K562 (cell line): Measurements from ENCODE around the gene CCDC186.
"Not testable (repeated sequence)": the region's sequence is repeated elsewhere in the genome, so short reads cannot be mapped to it uniquely, and the experiment has no call there.

ENCODE experiments used
- EP300 ChIP-seq: IDR thresholded peaks from 2 replicates; pipeline ENCODE4 v1.6.1; 2012; ENCODE audit warnings: low read length, improper control_type of control experiment
- SUPT5H ChIP-seq: fragments of 450-650 bp; IDR thresholded peaks from 2 replicates; pipeline ENCODE4 v1.6.1; 2016
- ZNF23 ChIP-seq: fragments of 250-450 bp; sonication (Bioruptor Pico); IDR thresholded peaks from 2 replicates; pipeline ENCODE4 v1.4.0; 2020; ENCODE audit warnings: mild to moderate bottlenecking
- TF ChIP-seq, protein P1 (sequence below), 2 experiments: fragments of 450-650 bp in 1 of 2; IDR thresholded peaks; 2 replicates each; pipeline ENCODE4 v1.6.1; 2011 to 2017; ENCODE audit warnings: low read depth in 2 of 2, antibody characterized with exemption in 1 of 2, borderline replicate concordance in 1 of 2, low read length in 1 of 2, mild to moderate bottlenecking in 1 of 2, mixed read lengths in 1 of 2; ENCODE audit not compliant: control insufficient read depth in 1 of 2
- TF ChIP-seq, protein P2 (sequence below): fragments of 450-650 bp; formaldehyde crosslinking; IDR thresholded peaks from 2 replicates; pipeline ENCODE4 v1.4.0; 2022; ENCODE audit warnings: missing genetic modification characterization

DNA sequence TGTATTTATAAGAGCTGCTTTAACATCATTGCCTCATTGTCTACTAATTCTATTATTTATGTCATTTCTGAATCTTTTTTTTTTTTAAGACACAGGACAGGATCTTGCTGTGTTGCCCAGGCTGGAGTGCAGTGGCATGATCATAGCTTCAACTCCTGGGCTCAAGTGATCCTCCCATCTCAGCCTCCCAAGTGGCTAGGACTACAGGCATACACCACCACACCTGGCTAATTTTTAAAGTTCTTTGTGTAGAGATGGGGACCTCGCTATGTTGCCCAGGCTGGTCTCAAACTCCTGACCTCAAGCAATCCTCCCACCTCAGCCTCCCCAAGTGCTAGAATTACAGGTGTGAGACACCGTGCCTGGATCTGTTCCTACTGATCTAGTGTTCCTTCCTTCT is 33.2 kb downstream of the CCDC186 start:
- TF ChIP-seq EP300; SUPT5H; ZNF23 (CRISPR knock-in tag): not testable (repeated sequence)
- TF ChIP-seq, protein P1, sequence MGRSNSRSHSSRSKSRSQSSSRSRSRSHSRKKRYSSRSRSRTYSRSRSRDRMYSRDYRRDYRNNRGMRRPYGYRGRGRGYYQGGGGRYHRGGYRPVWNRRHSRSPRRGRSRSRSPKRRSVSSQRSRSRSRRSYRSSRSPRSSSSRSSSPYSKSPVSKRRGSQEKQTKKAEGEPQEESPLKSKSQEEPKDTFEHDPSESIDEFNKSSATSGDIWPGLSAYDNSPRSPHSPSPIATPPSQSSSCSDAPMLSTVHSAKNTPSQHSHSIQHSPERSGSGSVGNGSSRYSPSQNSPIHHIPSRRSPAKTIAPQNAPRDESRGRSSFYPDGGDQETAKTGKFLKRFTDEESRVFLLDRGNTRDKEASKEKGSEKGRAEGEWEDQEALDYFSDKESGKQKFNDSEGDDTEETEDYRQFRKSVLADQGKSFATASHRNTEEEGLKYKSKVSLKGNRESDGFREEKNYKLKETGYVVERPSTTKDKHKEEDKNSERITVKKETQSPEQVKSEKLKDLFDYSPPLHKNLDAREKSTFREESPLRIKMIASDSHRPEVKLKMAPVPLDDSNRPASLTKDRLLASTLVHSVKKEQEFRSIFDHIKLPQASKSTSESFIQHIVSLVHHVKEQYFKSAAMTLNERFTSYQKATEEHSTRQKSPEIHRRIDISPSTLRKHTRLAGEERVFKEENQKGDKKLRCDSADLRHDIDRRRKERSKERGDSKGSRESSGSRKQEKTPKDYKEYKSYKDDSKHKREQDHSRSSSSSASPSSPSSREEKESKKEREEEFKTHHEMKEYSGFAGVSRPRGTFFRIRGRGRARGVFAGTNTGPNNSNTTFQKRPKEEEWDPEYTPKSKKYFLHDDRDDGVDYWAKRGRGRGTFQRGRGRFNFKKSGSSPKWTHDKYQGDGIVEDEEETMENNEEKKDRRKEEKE (IDR thresholded peaks at IDR 0.05; ENCODE audit: borderline replicate concordance in 1 of 2, control insufficient read depth in 1 of 2, low read depth in 2 of 2, low read length in 1 of 2) = not testable (repeated sequence)
- TF ChIP-seq, protein P2, sequence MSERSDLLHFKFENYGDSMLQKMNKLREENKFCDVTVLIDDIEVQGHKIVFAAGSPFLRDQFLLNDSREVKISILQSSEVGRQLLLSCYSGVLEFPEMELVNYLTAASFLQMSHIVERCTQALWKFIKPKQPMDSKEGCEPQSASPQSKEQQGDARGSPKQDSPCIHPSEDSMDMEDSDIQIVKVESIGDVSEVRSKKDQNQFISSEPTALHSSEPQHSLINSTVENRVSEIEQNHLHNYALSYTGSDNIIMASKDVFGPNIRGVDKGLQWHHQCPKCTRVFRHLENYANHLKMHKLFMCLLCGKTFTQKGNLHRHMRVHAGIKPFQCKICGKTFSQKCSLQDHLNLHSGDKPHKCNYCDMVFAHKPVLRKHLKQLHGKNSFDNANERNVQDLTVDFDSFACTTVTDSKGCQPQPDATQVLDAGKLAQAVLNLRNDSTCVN = not testable (repeated sequence)
